Measurements from ENCODE around the gene RFC5.
"Not testable (repeated sequence)": the region's sequence is repeated elsewhere in the genome, so short reads cannot be mapped to it uniquely, and the experiment has no call there.

Gene RFC5

DNA sequence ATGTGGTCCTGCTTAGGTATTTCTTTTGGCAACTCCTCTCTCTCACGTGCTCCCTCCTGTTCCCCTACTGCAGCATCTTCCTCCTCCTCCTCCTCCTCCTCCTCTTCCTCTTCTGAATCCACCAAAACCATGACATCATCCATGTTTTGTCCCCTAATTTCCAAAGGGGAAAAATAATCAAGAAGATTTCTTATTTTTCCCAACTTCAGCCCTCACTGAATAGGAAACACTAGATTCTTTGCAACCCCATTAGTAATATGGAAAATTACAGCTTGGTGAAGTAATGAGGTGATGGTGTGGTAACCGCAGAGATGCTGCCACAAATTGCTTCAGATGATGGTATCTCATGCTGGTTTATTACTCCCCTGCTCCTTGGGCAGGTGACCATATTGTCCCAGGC, 51.9 kb downstream of the RFC5 start:
- Histone ChIP-seq H3K36me3 (ENCODE audit: control insufficient read depth, insufficient read depth, low read length) (no peaks in the 10 kb centered on the region), H3K27me3 (ENCODE audit: control insufficient read depth, insufficient read depth, low read length) (no peaks in the 10 kb centered on the region), H3K4me1 (ENCODE audit: control insufficient read depth, insufficient read depth, low read length) (peaks cover 8% of the 10 kb centered on the region), H3K9ac (ENCODE audit: low read length) (no peak overlapping the region), H3K4me3 (ENCODE audit: low read length) (no peak overlapping the region), H3K9me3 (ENCODE audit: control insufficient read depth, low read length) (no peaks in the 10 kb centered on the region)

DNA sequence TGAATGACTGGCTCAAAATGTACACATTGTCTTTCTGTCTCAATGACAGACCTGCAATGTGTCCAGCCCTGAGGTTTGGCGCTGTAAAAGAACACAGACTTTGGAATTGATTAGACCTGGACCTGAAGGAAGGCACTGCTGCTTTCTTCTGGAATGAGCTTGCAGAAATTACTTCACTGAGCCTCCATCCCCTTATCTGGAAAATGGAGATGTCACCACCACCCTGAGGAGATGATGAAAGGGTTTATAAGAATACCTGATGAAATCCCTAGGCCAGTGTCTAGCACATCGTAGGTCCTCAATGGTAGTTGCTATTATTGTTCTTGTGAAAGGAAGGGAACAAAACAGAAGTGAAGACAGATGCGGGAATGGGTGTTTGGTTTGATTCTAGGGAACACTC, 54.1 kb downstream of the RFC5 start:
- Histone ChIP-seq H3K9ac (ENCODE audit: low read length) (no peak overlapping the region), H3K27me3 (ENCODE audit: control insufficient read depth, insufficient read depth, low read length) (no peaks in the 10 kb centered on the region), H3K4me1 (ENCODE audit: control insufficient read depth, insufficient read depth, low read length) (no peaks in the 10 kb centered on the region), H3K9me3 (ENCODE audit: control insufficient read depth, low read length) (no peaks in the 10 kb centered on the region), H3K4me3 (ENCODE audit: low read length) (no peak overlapping the region), H3K36me3 (ENCODE audit: control insufficient read depth, insufficient read depth, low read length) (no peaks in the 10 kb centered on the region)

DNA sequence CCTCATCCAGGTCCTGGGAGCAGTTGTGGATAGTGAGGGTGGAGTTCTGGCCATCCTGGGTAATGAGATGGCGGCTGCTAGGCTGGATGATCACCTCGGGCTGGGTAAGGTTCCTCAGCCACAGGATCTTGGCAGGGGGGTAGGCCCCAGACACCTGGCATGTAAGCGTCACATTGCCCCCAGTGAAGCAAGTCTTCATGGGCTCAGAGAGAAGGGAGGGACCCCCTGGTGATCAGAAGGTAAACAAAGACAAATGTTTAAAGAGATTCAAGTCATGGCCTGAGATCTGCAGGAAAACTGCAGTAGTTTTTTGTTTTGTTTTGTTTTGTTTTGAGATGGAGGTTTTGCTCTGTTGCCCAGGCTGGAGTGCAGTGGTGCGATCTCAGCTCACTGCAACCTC, 57.3 kb downstream of the RFC5 start:
- no peaks in the 10 kb centered on the region for H3K27me3 ChIP-seq (ENCODE audit: control insufficient read depth, insufficient read depth, low read length)
- H3K9ac ChIP-seq (ENCODE audit: low read length) = no peak overlapping the region
- H3K9me3 ChIP-seq (ENCODE audit: control insufficient read depth, low read length) = no peaks in the 10 kb centered on the region
- H3K4me3 ChIP-seq (ENCODE audit: low read length) = no peak overlapping the region
- no peaks in the 10 kb centered on the region for H3K4me1 ChIP-seq (ENCODE audit: control insufficient read depth, insufficient read depth, low read length)
- H3K36me3 ChIP-seq (ENCODE audit: control insufficient read depth, insufficient read depth, low read length) = no peaks in the 10 kb centered on the region

DNA sequence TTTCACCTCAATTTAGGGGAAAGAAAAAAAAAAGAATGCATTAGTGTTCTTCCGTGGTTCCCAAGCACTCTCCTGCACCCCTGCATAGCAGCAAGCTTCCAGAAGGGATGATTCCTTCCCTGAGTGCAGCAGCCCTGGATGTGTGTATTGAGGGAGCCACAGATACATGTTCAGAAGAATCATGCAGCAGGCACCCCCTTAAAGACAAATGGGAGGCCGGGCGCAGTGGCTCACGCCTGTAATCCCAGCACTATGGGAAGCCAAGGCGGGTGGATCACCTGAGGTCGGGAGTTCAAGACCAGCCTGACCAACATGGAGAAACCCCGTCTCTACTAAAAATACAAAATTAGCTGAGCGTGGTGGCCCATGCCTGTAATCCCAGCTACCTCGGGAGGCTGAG, 65.0 kb downstream of the RFC5 start:
- not testable (repeated sequence) for H3K4me3 ChIP-seq (ENCODE audit: low read length); H3K36me3 ChIP-seq (ENCODE audit: control insufficient read depth, insufficient read depth, low read length); H3K27me3 ChIP-seq (ENCODE audit: control insufficient read depth, insufficient read depth, low read length); H3K9me3 ChIP-seq (ENCODE audit: control insufficient read depth, low read length); H3K9ac ChIP-seq (ENCODE audit: low read length); H3K4me1 ChIP-seq (ENCODE audit: control insufficient read depth, insufficient read depth, low read length)

Data from mucosa of stomach (tissue), 1 donor.